BJ (cell line): ENCODE data around the gene CRIM1. TPM values are rescaled to one million over a fixed set of nuclear protein-coding genes. Genes with fewer than 3 reads are reported as not detected.

Experiments
- CTCF ChIA-PET: fragments of 350-600 bp; formaldehyde crosslinking; extraction: SDS; loops from one replicate; lab custom pipeline; 2021; ENCODE audit warnings: antibody characterized with exemption, inconsistent platforms; lab: Yijun Ruan, JAX
- POLR2A ChIA-PET: fragments of 300-600 bp; sonication (Branson Sonifier 250); formaldehyde crosslinking; extraction: SDS; loops from one replicate; lab custom pipeline; 2021; ENCODE audit warnings: antibody characterized with exemption; lab: Charles Lee
- DNase-seq: peaks from one replicate; pipeline ENCODE4 v3.0.0-alpha.2; 2011; ENCODE audit warnings: low read depth
- H3K27me3 ChIP-seq: 2 replicates; pipeline ENCODE4 v1.6.0; 2011; ENCODE audit warnings: low read length; ENCODE audit not compliant: control insufficient read depth, insufficient read depth
- H3K36me3 ChIP-seq: 2 replicates; pipeline ENCODE4 v1.5.1; 2011; ENCODE audit warnings: low read length; ENCODE audit not compliant: control insufficient read depth, insufficient read depth
- H3K4me3 ChIP-seq: 2 replicates; pipeline ENCODE4 v1.5.1; 2011; ENCODE audit warnings: low read depth, mild to moderate bottlenecking, control low read depth, low read length
- CTCF ChIP-seq: IDR thresholded peaks from 2 replicates; pipeline ENCODE4 v1.5.1; 2011; ENCODE audit warnings: low read depth, mild to moderate bottlenecking, control low read depth, inconsistent platforms, low read length, moderate library complexity; ENCODE audit not compliant: insufficient read depth
- polyA plus RNA-seq: library from polyadenylated mRNA; depleted of rRNA; stranded (reverse); fragments of >200 nt; gene quantifications from 2 replicates; pipeline ENCODE4 v1.2.3, GENCODE V29; 2011

Gene CRIM1
- polyA plus RNA-seq, 1 experiment, result 729 TPM

- POLR2A ChIA-PET, result interaction anchor here (0.7 kb wide), 1 partner anchor 9 kb away, joined by 3 read pairs; no protein-coding TSS in a partner anchor
- H3K36me3 ChIP-seq, result peaks cover 18% of the 10 kb centered on the region
- CTCF ChIA-PET, result interaction anchor here (0.9 to 1.4 kb wide), 2 partner anchors 18 to 47 kb away, joined by 3 read pairs; no protein-coding TSS in a partner anchor
These were observed 86.2 kb downstream of the CRIM1 start for GRCh38 chr2:36441816-36442215.

DNA sequence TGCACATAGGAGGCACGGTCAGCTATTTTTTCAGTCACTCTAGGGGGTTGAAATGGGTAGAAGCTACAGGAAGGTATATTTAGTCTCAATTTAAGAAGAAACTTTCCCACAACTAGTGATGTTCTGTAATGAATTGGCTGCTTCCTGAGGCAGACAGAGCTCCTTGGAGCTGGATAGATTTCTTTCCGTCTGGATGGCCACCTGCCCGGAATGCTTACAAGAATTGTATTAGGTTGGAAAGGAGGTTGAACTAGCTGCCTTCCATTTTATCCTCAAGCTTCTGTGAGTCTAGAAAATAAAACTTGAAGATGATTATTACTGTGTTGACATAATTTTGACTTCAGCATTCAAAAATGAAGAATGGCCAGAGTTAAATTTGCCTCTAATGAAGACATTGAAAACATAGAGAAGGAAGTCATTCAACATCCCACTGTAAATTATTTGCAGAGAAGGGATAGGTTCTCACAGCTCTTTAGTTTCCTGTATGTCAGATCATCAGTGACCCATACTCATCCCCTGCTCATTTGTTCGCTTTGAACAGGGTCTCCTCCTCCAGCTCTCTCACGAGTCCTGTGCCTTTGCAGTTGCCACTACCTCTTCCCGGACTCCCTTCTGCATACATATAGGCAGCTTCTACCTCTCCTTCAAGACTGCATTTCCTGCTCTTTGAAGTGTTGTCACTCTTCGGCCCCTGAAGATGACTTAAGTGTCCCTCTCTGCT lies 88.8 kb downstream of the CRIM1 start:
- H3K4me3 ChIP-seq, result no peak overlapping the region
- DNase-seq, result no peak
- peaks cover 26% of the 10 kb centered on the region for H3K36me3 ChIP-seq
- ChIA-PET CTCF (interaction anchor here (0.8 to 1.2 kb wide), 4 partner anchors 12 to 49 kb away, joined by 3 read pairs; no protein-coding TSS in a partner anchor), POLR2A (no interaction called here)
- H3K27me3 ChIP-seq, result no peaks in the 10 kb centered on the region
- no peak for TF ChIP-seq CTCF

More at GRCh38 chr2:36441816-36442215, 86.2 kb downstream of the CRIM1 start:
- Histone ChIP-seq H3K4me3 (no peak overlapping the region), H3K27me3 (no peaks in the 10 kb centered on the region)
- DNase-seq, result peak; percentile 34
- TF ChIP-seq CTCF, result no peak

- no peak for DNase-seq
- ChIA-PET POLR2A (no interaction called here), CTCF (interaction anchor here (1.5 kb wide), 1 partner anchor 14 kb away, joined by 3 read pairs; no protein-coding TSS in a partner anchor)
- TF ChIP-seq CTCF, result no peak
- H3K36me3 ChIP-seq, result peaks cover 26% of the 10 kb centered on the region
- no peaks in the 10 kb centered on the region for H3K27me3 ChIP-seq
- no peak overlapping the region for H3K4me3 ChIP-seq
These were observed 89.7 kb downstream of the CRIM1 start for GRCh38 chr2:36445185-36445866.

DNA sequence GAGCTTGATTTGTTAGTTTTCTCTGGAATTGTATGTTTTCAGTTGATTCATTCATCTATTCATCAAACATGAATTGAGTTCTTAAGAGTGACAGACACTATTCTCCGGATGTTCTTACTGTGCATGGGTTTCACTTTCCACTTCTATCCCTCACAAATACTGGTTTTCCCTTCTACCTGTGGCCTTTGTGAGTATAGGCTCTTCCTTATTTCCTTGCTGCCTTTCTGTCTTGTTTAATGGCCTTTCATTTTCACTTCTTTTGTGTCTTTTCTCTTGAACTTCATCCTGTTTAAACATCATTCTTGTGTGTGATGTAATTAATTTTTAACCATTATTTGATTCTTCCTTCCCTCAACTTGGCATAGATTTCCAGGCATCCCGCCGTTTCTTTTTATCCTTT lies 90.7 kb downstream of the CRIM1 start:
- CTCF ChIA-PET, result interaction anchor here (1.5 kb wide), 1 partner anchor 13 kb away, joined by 3 read pairs; no protein-coding TSS in a partner anchor
- Histone ChIP-seq H3K36me3 (peaks cover 24% of the 10 kb centered on the region), H3K27me3 (no peaks in the 10 kb centered on the region), H3K4me3 (no peak overlapping the region)
- no peak for TF ChIP-seq CTCF
- POLR2A ChIA-PET, result no interaction called here
- no peak for DNase-seq

- no peak overlapping the region for H3K4me3 ChIP-seq
- TF ChIP-seq CTCF, result no peak
- ChIA-PET CTCF (interaction anchor here (0.9 to 1.4 kb wide), 3 partner anchors 10 to 16 kb away, joined by 3 to 6 read pairs (median 3); no protein-coding TSS in a partner anchor), POLR2A (interaction anchor here (0.6 kb wide), 2 partner anchors 8 to 45 kb away, joined by 4 read pairs; no protein-coding TSS in a partner anchor)
- H3K27me3 ChIP-seq, result no peaks in the 10 kb centered on the region
- DNase-seq, result no peak
- peaks cover 17% of the 10 kb centered on the region for H3K36me3 ChIP-seq
These were observed 93.6 kb downstream of the CRIM1 start for GRCh38 chr2:36449213-36449612.
